Endothelial cell of umbilical vein (primary cell): Measurements from ENCODE around the gene SLC25A48. TPM values are rescaled to one million over a fixed set of nuclear protein-coding genes. Genes with fewer than 3 reads are reported as not detected.

Experiments used
- BruUV-seq: library from RNA; stranded (reverse); fragments of 400-500 nt; replicated peaks from 2 replicates; lab custom pipeline; 2021; lab: Mats Ljungman, UMichigan
- CTCF ChIA-PET: fragments of 300-600, 350-600 bp; sonication (Branson Sonifier 250); formaldehyde crosslinking; loops from one replicate; lab custom pipeline; 2021; ENCODE audit warnings: antibody characterized with exemption, inconsistent platforms; lab: Charles Lee
- POLR2A ChIA-PET: fragments of 300-600, 350-600 bp; sonication (Branson Sonifier 250); formaldehyde crosslinking; loops from one replicate; lab custom pipeline; 2021; ENCODE audit warnings: antibody characterized with exemption, inconsistent platforms; lab: Charles Lee
- DNase-seq: peaks from one replicate; pipeline ENCODE4 v3.0.0-alpha.2; 2011; ENCODE audit warnings: low read depth, low spot score
- FAIRE-seq: peaks from 2 replicates; lab custom pipeline; 2011; peaks lifted over from hg19 to GRCh38; lab: Jason Lieb, UNC
- H2AFZ ChIP-seq: 2 replicates; pipeline ENCODE4 v1.6.0; 2012; ENCODE audit warnings: low read depth, low read length, control low read depth, inconsistent platforms
- H3K27ac ChIP-seq: 2 replicates; pipeline ENCODE4 v1.5.1; 2011; ENCODE audit warnings: low read depth, mild to moderate bottlenecking, control low read depth, low read length, moderate library complexity; ENCODE audit not compliant: insufficient read depth
- H3K27me3 ChIP-seq, 2 experiments: 2 replicates each; pipeline versions ENCODE4 v1.6.0 to v1.6.1; 2011; ENCODE audit warnings: low read length in 2 of 2, mixed read lengths in 1 of 2; ENCODE audit not compliant: control insufficient read depth in 2 of 2, insufficient read depth in 2 of 2
- H3K36me3 ChIP-seq, 2 experiments: 2 replicates in 1 of 2; 3 replicates in 1 of 2; pipeline ENCODE4 v1.5.1; 2011; ENCODE audit warnings: low read length in 2 of 2, mild to moderate bottlenecking in 1 of 2, moderate library complexity in 1 of 2; ENCODE audit not compliant: control insufficient read depth in 2 of 2, insufficient read depth in 2 of 2; ENCODE audit errors: extremely low read depth in 1 of 2
- H3K4me1 ChIP-seq: 3 replicates; pipeline ENCODE4 v1.5.1; 2011; ENCODE audit warnings: mild to moderate bottlenecking, low read length; ENCODE audit not compliant: control insufficient read depth, insufficient read depth; ENCODE audit errors: extremely low read depth
- H3K4me2 ChIP-seq: 2 replicates; pipeline ENCODE4 v1.6.1; 2011; ENCODE audit warnings: low read length, control low read depth, mixed read lengths; ENCODE audit not compliant: insufficient read depth
- H3K4me3 ChIP-seq, 3 experiments: fragments of 200-600 bp in 1 of 3; sonication (generic), shearing (Covaris generic) in 1 of 3; replicated peaks in 1 of 3; 2 replicates each; pipeline ENCODE4 v1.5.1; 2011 to 2016; ENCODE audit warnings: control low read depth in 3 of 3, low read length in 3 of 3, mild to moderate bottlenecking in 2 of 3, inconsistent platforms in 1 of 3, low read depth in 1 of 3, moderate library complexity in 1 of 3; ENCODE audit not compliant: insufficient read depth in 1 of 3
- H3K79me2 ChIP-seq: 2 replicates; pipeline ENCODE4 v1.6.0; 2012; ENCODE audit warnings: low read length, inconsistent platforms; ENCODE audit not compliant: control insufficient read depth, insufficient read depth
- H3K9ac ChIP-seq: replicated peaks from 2 replicates; pipeline ENCODE3; 2011; ENCODE audit warnings: low read length, control low read depth; ENCODE audit not compliant: insufficient read depth; ENCODE audit errors: extremely low read depth
- H3K9me1 ChIP-seq: replicated peaks from 3 replicates; pipeline ENCODE4 v1.6.0; 2011; ENCODE audit warnings: mild to moderate bottlenecking, low read length; ENCODE audit not compliant: control insufficient read depth, insufficient read depth; ENCODE audit errors: extremely low read depth
- H3K9me3 ChIP-seq: replicated peaks from 2 replicates; pipeline ENCODE4 v1.5.1; 2012; ENCODE audit warnings: low read length, inconsistent platforms; ENCODE audit not compliant: control insufficient read depth, insufficient read depth
- H4K20me1 ChIP-seq: replicated peaks from 2 replicates; pipeline ENCODE3; 2011; ENCODE audit warnings: mild to moderate bottlenecking, low read length; ENCODE audit not compliant: control insufficient read depth, insufficient read depth; ENCODE audit errors: extremely low read depth
- EZH2 ChIP-seq: IDR thresholded peaks from 2 replicates; pipeline ENCODE4 v1.6.1; 2012; ENCODE audit warnings: borderline replicate concordance, low read depth, mild to moderate bottlenecking, moderate library complexity, low read length, inconsistent platforms; ENCODE audit not compliant: severe bottlenecking
- FOS ChIP-seq: IDR thresholded peaks from 2 replicates; pipeline ENCODE4 v1.6.1; 2011; ENCODE audit warnings: mild to moderate bottlenecking, low read length, moderate library complexity, borderline replicate concordance; ENCODE audit not compliant: insufficient read depth
- GATA2 ChIP-seq: IDR thresholded peaks from 2 replicates; pipeline ENCODE4 v1.7.0; 2011; ENCODE audit warnings: low read depth, mild to moderate bottlenecking, moderate library complexity, mixed read lengths, low read length; ENCODE audit not compliant: insufficient read length, insufficient read depth
- JUN ChIP-seq: IDR thresholded peaks from 2 replicates; pipeline ENCODE4 v1.6.1; 2011; ENCODE audit warnings: borderline replicate concordance, low read depth; ENCODE audit not compliant: insufficient read length, insufficient read depth
- MYC ChIP-seq: IDR thresholded peaks from one replicate; pipeline ENCODE4 v1.6.1; 2011; ENCODE audit warnings: mild to moderate bottlenecking, low read depth, low read length
- POLR2A ChIP-seq: IDR thresholded peaks from 2 replicates; pipeline ENCODE4 v1.6.1; 2012; ENCODE audit warnings: low read depth, mild to moderate bottlenecking, control low read depth, low read length
- POLR2AphosphoS5 ChIP-seq: IDR thresholded peaks from 2 replicates; pipeline ENCODE4 v1.6.1; 2012; ENCODE audit warnings: low read depth, mild to moderate bottlenecking, control low read depth, low read length, moderate library complexity; ENCODE audit not compliant: insufficient read depth
- dilution Hi-C: fragments of 300-500 bp; cut with MboI; formaldehyde crosslinking; loops from one replicate; pipeline ENCODE4 v1.15.0; 2019; ENCODE audit warnings: low sequenced_read_pairs; ENCODE audit not compliant: extremely low pct_ligation_motif_present
- intact Hi-C: fragments of 100-400 bp; cut with micrococcal nuclease; formaldehyde crosslinking; loops from one replicate; pipeline ENCODE4 v1.10.0; 2022
- polyA plus RNA-seq, 4 experiments: library from polyadenylated mRNA; depleted of rRNA in 3 of 4; stranded (reverse) in 3 of 4; unstranded in 1 of 4; fragments of >200 nt; gene quantifications; 2 replicates each; pipeline versions ENCODE4 v1.2.1 to v1.2.3, GENCODE V29; 2011 to 2012; ENCODE audit warnings: missing spikeins in 1 of 4
- total RNA-seq: library from RNA; stranded (reverse); gene quantifications from 2 replicates; pipeline ENCODE4 v1.2.3, GENCODE V29; 2021
- TF ChIP-seq, protein P1 (sequence below): IDR thresholded peaks from 2 replicates; pipeline ENCODE4 v1.6.1; 2011; ENCODE audit not compliant: insufficient read depth, insufficient read length
- TF ChIP-seq, protein P2 (sequence below), 2 donors: IDR thresholded peaks; 1 replicate in 1 of 2; 2 replicates in 1 of 2; pipeline ENCODE4 v1.5.1; 2011; ENCODE audit warnings: low read length in 2 of 2, mild to moderate bottlenecking in 2 of 2, moderate library complexity in 2 of 2, control low read depth in 1 of 2, inconsistent platforms in 1 of 2, low read depth in 1 of 2; ENCODE audit not compliant: insufficient read depth in 1 of 2; ENCODE audit errors: extremely low read depth in 1 of 2

SLC25A48 gene
- total and polyA plus RNA-seq, 2 donors (not counting 3 experiments of a cell fraction or from before 2014, with no cell fraction given) = not detected

DNA sequence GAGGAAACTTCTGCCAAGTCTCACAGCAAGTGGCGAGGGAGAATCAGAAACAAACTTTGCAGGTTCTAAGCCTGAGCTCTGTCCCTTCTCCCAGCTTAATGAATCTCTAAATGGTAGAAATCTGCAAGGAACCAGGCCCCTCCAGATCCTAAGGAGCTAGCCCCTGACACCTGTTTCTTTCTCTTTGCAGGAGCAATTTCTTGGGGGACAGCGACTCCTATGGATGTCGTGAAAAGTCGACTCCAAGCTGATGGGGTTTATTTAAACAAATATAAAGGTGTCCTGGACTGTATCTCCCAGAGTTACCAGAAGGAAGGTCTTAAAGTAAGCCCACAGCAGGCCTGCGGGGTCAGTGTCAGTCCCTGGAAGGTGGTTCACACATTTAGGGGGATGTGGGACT is 39.4 kb downstream of the SLC25A48 start:
- H3K9me3 ChIP-seq = no peaks in the 10 kb centered on the region
- no peak for TF ChIP-seq FOS
- TF ChIP-seq, protein P1, sequence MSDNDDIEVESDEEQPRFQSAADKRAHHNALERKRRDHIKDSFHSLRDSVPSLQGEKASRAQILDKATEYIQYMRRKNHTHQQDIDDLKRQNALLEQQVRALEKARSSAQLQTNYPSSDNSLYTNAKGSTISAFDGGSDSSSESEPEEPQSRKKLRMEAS = no peak
- TF ChIP-seq JUN = no peak
- TF ChIP-seq, protein P2, sequence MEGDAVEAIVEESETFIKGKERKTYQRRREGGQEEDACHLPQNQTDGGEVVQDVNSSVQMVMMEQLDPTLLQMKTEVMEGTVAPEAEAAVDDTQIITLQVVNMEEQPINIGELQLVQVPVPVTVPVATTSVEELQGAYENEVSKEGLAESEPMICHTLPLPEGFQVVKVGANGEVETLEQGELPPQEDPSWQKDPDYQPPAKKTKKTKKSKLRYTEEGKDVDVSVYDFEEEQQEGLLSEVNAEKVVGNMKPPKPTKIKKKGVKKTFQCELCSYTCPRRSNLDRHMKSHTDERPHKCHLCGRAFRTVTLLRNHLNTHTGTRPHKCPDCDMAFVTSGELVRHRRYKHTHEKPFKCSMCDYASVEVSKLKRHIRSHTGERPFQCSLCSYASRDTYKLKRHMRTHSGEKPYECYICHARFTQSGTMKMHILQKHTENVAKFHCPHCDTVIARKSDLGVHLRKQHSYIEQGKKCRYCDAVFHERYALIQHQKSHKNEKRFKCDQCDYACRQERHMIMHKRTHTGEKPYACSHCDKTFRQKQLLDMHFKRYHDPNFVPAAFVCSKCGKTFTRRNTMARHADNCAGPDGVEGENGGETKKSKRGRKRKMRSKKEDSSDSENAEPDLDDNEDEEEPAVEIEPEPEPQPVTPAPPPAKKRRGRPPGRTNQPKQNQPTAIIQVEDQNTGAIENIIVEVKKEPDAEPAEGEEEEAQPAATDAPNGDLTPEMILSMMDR (IDR thresholded peaks at IDR 0.05; ENCODE audit: extremely low read depth in 1 of 2, insufficient read depth in 1 of 2, low read depth in 1 of 2, low read length in 2 of 2) = no peak
- TF ChIP-seq POLR2AphosphoS5 = no peak
- no peak for TF ChIP-seq EZH2
- no peak for TF ChIP-seq GATA2
- no peak for TF ChIP-seq MYC
- TF ChIP-seq POLR2A = no peak
- no peak overlapping the region for H3K27ac ChIP-seq
- POLR2A ChIA-PET = no interaction called here
- BruUV-seq = no TSS peak
- H3K9me1 ChIP-seq = no peaks in the 10 kb centered on the region
- CTCF ChIA-PET = interaction anchor here (2.0 kb wide), 1 partner anchor 209 kb away, joined by 5 read pairs; no protein-coding TSS in a partner anchor
- no peaks in the 10 kb centered on the region for H3K4me1 ChIP-seq
- no peak overlapping the region for H3K9ac ChIP-seq
- intact Hi-C loops = no loop called here
- no peak for DNase-seq
- no peak overlapping the region for H2AFZ ChIP-seq
- no peak overlapping the region for H3K4me3 ChIP-seq
- no peak overlapping the region for H3K4me2 ChIP-seq
- H4K20me1 ChIP-seq = no peaks in the 10 kb centered on the region
- dilution Hi-C loops = no loop called here
- H3K79me2 ChIP-seq = no peaks in the 10 kb centered on the region
- no peaks in the 10 kb centered on the region for H3K36me3 ChIP-seq
- FAIRE-seq = no peak
- H3K27me3 ChIP-seq = no peaks in the 10 kb centered on the region
